GM10248 (cell line): Measurements from ENCODE around the gene MED26.

Experiments
- CTCF ChIA-PET: fragments of 300-600 bp; sonication (Branson Sonifier 250); formaldehyde crosslinking; extraction: SDS; loops from one replicate; lab custom pipeline; 2021; ENCODE audit warnings: antibody characterized with exemption; lab: Yijun Ruan, JAX
- POLR2A ChIA-PET: fragments of 350-650 bp; sonication (Branson Sonifier 250); formaldehyde crosslinking; extraction: SDS; loops from one replicate; lab custom pipeline; 2020; ENCODE audit warnings: antibody characterized with exemption; lab: Yijun Ruan, JAX
- DNase-seq: peaks from one replicate; pipeline ENCODE4 v3.0.0; 2012; ENCODE audit errors: extremely low spot score
- TF ChIP-seq, protein P1 (sequence below): IDR thresholded peaks from 2 replicates; pipeline ENCODE4 v1.5.1; 2012; ENCODE audit warnings: mild to moderate bottlenecking, low read depth; ENCODE audit errors: extremely low read depth, missing control alignments, control extremely low read depth

Gene MED26

DNA sequence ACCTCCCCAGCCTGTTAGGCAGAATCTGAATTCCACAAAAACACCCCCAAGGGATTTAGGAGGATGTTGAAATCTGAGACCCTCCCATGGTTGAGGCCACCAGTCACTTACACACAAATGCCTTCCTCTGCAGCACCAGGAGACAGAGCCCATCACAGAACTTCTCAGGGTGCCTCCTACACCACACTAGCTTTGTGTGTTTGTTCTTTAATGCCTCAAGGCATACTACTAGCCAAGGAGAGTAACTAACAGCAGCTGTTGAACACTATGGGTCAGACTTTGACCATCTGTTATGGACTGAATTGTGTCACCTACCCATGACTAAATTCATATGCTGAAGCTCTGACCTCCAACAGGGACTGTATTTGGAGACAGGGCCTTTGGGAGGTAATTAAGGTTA lies 9.5 kb upstream of the MED26 start:
- DNase-seq: no peak
- CTCF ChIA-PET: interaction anchor here (1.7 kb wide), 1 partner anchor 19 kb away, joined by 4 read pairs; no protein-coding TSS in a partner anchor
- TF ChIP-seq, protein P1, sequence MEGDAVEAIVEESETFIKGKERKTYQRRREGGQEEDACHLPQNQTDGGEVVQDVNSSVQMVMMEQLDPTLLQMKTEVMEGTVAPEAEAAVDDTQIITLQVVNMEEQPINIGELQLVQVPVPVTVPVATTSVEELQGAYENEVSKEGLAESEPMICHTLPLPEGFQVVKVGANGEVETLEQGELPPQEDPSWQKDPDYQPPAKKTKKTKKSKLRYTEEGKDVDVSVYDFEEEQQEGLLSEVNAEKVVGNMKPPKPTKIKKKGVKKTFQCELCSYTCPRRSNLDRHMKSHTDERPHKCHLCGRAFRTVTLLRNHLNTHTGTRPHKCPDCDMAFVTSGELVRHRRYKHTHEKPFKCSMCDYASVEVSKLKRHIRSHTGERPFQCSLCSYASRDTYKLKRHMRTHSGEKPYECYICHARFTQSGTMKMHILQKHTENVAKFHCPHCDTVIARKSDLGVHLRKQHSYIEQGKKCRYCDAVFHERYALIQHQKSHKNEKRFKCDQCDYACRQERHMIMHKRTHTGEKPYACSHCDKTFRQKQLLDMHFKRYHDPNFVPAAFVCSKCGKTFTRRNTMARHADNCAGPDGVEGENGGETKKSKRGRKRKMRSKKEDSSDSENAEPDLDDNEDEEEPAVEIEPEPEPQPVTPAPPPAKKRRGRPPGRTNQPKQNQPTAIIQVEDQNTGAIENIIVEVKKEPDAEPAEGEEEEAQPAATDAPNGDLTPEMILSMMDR: no peak
- POLR2A ChIA-PET: no interaction called here

DNA sequence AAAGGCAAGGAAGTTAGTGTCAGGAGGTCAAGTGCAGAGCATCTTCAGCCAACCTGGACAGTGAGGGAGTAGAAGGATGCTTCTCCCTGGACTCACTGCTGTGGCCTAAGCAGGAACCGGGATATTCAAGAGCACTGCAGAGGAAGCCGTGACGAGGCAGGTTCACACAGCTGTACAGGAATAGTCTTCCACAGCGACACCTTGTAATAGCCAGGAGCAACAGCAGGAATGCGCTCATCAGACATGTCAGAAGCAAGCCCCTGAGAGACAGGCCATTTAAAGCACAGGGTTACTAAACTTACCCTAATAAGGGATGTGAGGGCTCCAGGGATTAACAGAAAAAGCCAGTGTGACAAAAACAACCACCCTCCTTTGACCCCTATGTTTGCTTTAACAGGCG lies 3.5 kb upstream of the MED26 start:
- DNase-seq: no peak
- CTCF ChIA-PET: no interaction called here
- TF ChIP-seq, protein P1: no peak
- POLR2A ChIA-PET: interaction anchor here (0.7 kb wide), 1 partner anchor 14 kb away, joined by 6 read pairs; no protein-coding TSS in a partner anchor

DNA sequence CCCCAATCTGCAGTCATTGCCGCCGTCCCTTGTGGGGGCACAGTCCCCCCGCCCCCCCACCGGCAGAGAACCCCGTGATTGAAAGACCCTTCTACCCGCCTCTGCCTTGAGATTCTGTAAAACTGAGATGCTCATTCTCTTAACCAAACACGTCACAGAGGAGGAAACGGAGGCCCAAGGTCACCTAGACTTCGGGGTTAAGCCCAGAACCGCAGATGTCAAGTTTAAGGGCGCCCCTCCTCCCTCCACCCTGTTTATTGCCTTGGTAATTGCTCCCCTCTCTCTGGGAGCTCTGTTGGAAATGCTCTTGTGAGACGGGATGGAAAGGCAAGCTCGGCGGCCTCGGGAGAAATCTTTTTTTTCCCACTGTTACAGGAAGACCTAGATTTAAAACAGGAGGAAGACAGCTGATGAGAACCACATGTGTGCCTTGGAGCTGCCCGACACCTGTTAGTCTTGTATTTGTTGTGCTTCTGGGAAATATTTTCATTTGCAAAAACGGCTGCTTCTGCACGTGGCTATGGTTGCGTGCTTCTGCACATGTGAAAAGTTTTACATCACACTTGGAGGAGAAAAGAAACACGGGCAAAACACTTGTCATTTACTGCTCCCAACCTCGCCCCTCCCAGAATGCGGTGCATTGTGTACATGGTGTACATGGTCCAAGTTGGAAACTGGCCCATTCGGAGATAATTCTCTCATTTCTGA lies 1.1 kb upstream of the MED26 start:
- ChIA-PET CTCF (interaction anchor here (1.0 to 2.3 kb wide), 2 partner anchors 11 to 41 kb away, joined by 4 to 8 read pairs; no protein-coding TSS in a partner anchor), POLR2A (interaction anchor here (0.8 to 2.8 kb wide), 5 partner anchors 8 to 47 kb away, joined by 3 to 14 read pairs (median 5); partner anchors contain the start of genes SMIM7 and TMEM38A)
- no peak for DNase-seq
- TF ChIP-seq, protein P1: no peak

GRCh38 chr19:16627928-16628182 lies 149 bp downstream of the MED26 start:
- DNase-seq: no peak
- TF ChIP-seq, protein P1: no peak
- ChIA-PET CTCF (interaction anchor here (0.7 to 2.3 kb wide), 5 partner anchors 10 to 186 kb away, joined by 3 to 8 read pairs (median 4); no protein-coding TSS in a partner anchor), POLR2A (interaction anchor here (0.6 to 2.8 kb wide), 5 partner anchors 10 to 40 kb away, joined by 3 to 14 read pairs (median 6); partner anchors contain the start of genes SMIM7 and TMEM38A)

DNA sequence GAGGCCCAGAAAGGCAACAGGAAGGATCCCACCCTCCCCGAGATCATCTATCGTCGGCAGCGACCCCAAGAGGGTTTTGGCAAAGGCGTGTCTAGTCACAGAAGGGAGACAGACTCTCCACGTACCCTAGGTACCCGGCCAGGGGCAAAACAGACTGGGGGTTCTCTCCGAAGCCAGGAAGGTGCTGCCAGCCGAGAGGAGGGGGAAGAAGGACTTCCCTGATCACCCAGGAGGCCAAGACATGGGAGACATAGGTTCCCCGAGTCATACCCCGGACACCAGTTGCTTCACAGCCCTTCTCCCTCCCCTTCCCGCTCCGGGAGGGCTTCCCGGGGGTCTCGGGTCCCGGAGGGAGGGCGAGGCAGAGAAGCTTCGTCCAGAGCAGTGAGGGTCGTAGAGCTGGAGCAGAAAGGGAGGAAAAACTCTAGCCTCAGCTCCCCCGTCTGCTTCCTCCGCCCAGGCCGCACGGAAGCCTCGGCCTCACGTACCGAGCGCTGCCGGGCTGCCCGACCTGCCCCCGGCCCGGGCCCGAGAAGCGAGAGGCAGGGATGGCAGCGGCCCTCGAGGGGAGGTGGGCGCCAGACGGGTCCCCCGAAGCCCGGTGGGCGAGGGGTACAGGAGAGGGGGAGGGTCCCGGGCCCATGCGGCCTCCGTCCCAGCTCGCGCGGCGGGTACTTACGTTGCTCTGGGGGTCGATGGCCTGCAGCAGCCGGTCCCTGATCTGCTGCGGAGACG lies 644 bp downstream of the MED26 start:
- CTCF ChIA-PET: interaction anchor here (0.7 to 2.3 kb wide), 7 partner anchors 9 to 186 kb away, joined by 3 to 8 read pairs (median 4); no protein-coding TSS in a partner anchor
- no peak for DNase-seq
- POLR2A ChIA-PET: interaction anchor here (0.9 to 2.8 kb wide), 5 partner anchors 9 to 40 kb away, joined by 3 to 14 read pairs (median 6); partner anchors contain the start of genes SMIM7 and TMEM38A
- TF ChIP-seq, protein P1: no peak

GRCh38 chr19:16626796-16627192 lies 1.2 kb downstream of the MED26 start:
- POLR2A ChIA-PET: interaction anchor here (0.8 to 2.8 kb wide), 3 partner anchors 8 to 494 kb away, joined by 4 to 14 read pairs (median 4); partner anchors contain the start of genes SMIM7 and TMEM38A
- no peak for DNase-seq
- CTCF ChIA-PET: interaction anchor here (0.9 to 2.3 kb wide), 6 partner anchors 9 to 47 kb away, joined by 3 to 8 read pairs (median 4); no protein-coding TSS in a partner anchor

More at GRCh38 chr19:16626796-16627192, 1.2 kb downstream of the MED26 start:
- TF ChIP-seq, protein P1: no peak
